ENCODE data around the gene RBM28. TPM values are rescaled to one million over a fixed set of nuclear protein-coding genes. Genes with fewer than 3 reads are reported as not detected.

The RBM28 gene
- total RNA-seq, 1 experiment from 2014 or later = 70.0 TPM

GRCh38 chr7:128271942-128272481 is 71.7 kb downstream of the RBM28 start:
- no peak overlapping the region for H2AK5ac ChIP-seq (ENCODE audit: insufficient read length, low read length)
- H3K9ac ChIP-seq (ENCODE audit: extremely low read depth, insufficient read length, low read length) = no peak overlapping the region
- H4K91ac ChIP-seq (ENCODE audit: insufficient read length, low read depth, low read length) = no peak overlapping the region
- no peaks in the 10 kb centered on the region for H3K27me3 ChIP-seq (ENCODE audit: insufficient read depth, low read length)
- H3T11ph ChIP-seq (ENCODE audit: low read length) = no peak overlapping the region
- no peak overlapping the region for H3K56ac ChIP-seq (ENCODE audit: insufficient read length, low read depth, low read length)
- no peak overlapping the region for H2BK120ac ChIP-seq (ENCODE audit: low read depth, low read length, poor library complexity, severe bottlenecking)
- no peak overlapping the region for H2BK15ac ChIP-seq (ENCODE audit: low read depth, low read length)
- Mint-ChIP-seq H3K27me3 (ENCODE audit: low read depth) (peaks cover 13% of the 10 kb centered on the region), H3K9me3 (no peaks in the 10 kb centered on the region; a peak in 1 of 5 replicates), H3K27ac (no peak overlapping the region), H3K4me1 (peaks cover 43 to 51% of the 10 kb centered on the region in 2 experiments), H3K4me3 (no peak overlapping the region), H3K36me3 (ENCODE audit: insufficient read depth in 1 of 3, low read depth in 3 of 3) (no peaks in the 10 kb centered on the region)
- no CpG with 5 or more reads among the region's 30 CpGs for WGBS (ENCODE audit: extremely low coverage, insufficient read length, low lambda C conversion rate)
- H3K18ac ChIP-seq (ENCODE audit: insufficient read length, low read depth, low read length) = no peak overlapping the region
- no peaks in the 10 kb centered on the region for H3K79me2 ChIP-seq (ENCODE audit: insufficient read depth, low read length)
- H2BK20ac ChIP-seq (ENCODE audit: low read depth, low read length, poor library complexity, severe bottlenecking) = no peak overlapping the region
- H3K23ac ChIP-seq (ENCODE audit: insufficient read length, low read depth, low read length) = no peak overlapping the region
- no peak overlapping the region for H2BK5ac ChIP-seq (ENCODE audit: insufficient read length, low read length)
- H4K20me1 ChIP-seq (ENCODE audit: control insufficient read depth, insufficient read depth, insufficient read length) = no peaks in the 10 kb centered on the region
- H3K4me2 ChIP-seq (ENCODE audit: insufficient read depth, insufficient read length, low read length) = no peak overlapping the region
- H3K4me1 ChIP-seq (ENCODE audit: insufficient read depth, low read length) = peaks cover 7% of the 10 kb centered on the region; the same call in 1 of the 2 replicates
- no peaks in the 10 kb centered on the region for H3K9me3 ChIP-seq (ENCODE audit: control insufficient read depth, low read depth, low read length)
- H3K79me1 ChIP-seq (ENCODE audit: insufficient read depth, low read depth, low read length, poor library complexity, severe bottlenecking) = no peaks in the 10 kb centered on the region
- H2BK12ac ChIP-seq (ENCODE audit: insufficient read length, low read depth, low read length) = no peak overlapping the region
- no peak for DNase-seq
- no peak overlapping the region for H4K5ac ChIP-seq (ENCODE audit: insufficient read length, low read depth, low read length)
- no peak overlapping the region for H2AFZ ChIP-seq (ENCODE audit: low read length)
- no peak overlapping the region for H4K8ac ChIP-seq (replicated peaks; ENCODE audit: insufficient read length, low read depth, low read length)
- no peaks in the 10 kb centered on the region for H3K23me2 ChIP-seq (ENCODE audit: insufficient read length, low read depth, low read length, poor library complexity, severe bottlenecking)
- no peak for TF ChIP-seq CTCF (conservative IDR thresholded peaks at IDR 0.05)
- H3K14ac ChIP-seq (ENCODE audit: insufficient read depth, low read length) = no peak overlapping the region
- H3K27ac ChIP-seq (ENCODE audit: insufficient read length, low read depth, low read length) = no peak overlapping the region
- H3K4ac ChIP-seq (ENCODE audit: low read depth, low read length) = no peak overlapping the region
